HG03066 (cell line): Measurements from ENCODE around the gene GRIK4.

Experiments
- ATAC-seq: cut with Tn5 transposase; IDR thresholded peaks from one replicate; pipeline ENCODE4 v1.9.1; 2021; ENCODE audit warnings: low read depth; ENCODE audit not compliant: unreplicated experiment

The GRIK4 gene

GRCh38 chr11:120695939-120696338 is 184.4 kb downstream of the GRIK4 start:
- ATAC-seq: no peak

- no peak for ATAC-seq
These were observed 185.2 kb downstream of the GRIK4 start for GRCh38 chr11:120696597-120697218.

GRCh38 chr11:120698918-120699317 is 187.4 kb downstream of the GRIK4 start:
- ATAC-seq: no peak

- ATAC-seq: no peak
These were observed 191.1 kb downstream of the GRIK4 start for GRCh38 chr11:120702656-120703055.

GRCh38 chr11:120703358-120704152 is 192.0 kb downstream of the GRIK4 start:
- peak; percentile 73 for ATAC-seq

GRCh38 chr11:120704256-120704750 is 192.8 kb downstream of the GRIK4 start:
- ATAC-seq: peak; percentile 13

GRCh38 chr11:120706257-120706656 is 194.7 kb downstream of the GRIK4 start:
- ATAC-seq: no peak

GRCh38 chr11:120707098-120707497 is 195.6 kb downstream of the GRIK4 start:
- ATAC-seq: no peak

GRCh38 chr11:120707663-120708062 is 196.1 kb downstream of the GRIK4 start:
- no peak for ATAC-seq

GRCh38 chr11:120708511-120709183 is 197.1 kb downstream of the GRIK4 start:
- ATAC-seq: no peak

GRCh38 chr11:120709808-120710207 is 198.3 kb downstream of the GRIK4 start:
- peak; percentile 80 for ATAC-seq

- peak; percentile 28 for ATAC-seq
These were observed 199.0 kb downstream of the GRIK4 start for GRCh38 chr11:120710354-120711131.

GRCh38 chr11:120712014-120712413 is 200.5 kb downstream of the GRIK4 start:
- ATAC-seq: no peak

- no peak for ATAC-seq
These were observed 201.3 kb downstream of the GRIK4 start for GRCh38 chr11:120712881-120713280.

- ATAC-seq: no peak
These were observed 201.7 kb downstream of the GRIK4 start for GRCh38 chr11:120713296-120713695.

GRCh38 chr11:120714438-120714837 is 202.9 kb downstream of the GRIK4 start:
- ATAC-seq: no peak

GRCh38 chr11:120715239-120715638 is 203.7 kb downstream of the GRIK4 start:
- no peak for ATAC-seq

- no peak for ATAC-seq
These were observed 205.5 kb downstream of the GRIK4 start for GRCh38 chr11:120717042-120717441.

- ATAC-seq: no peak
These were observed 206.1 kb downstream of the GRIK4 start for GRCh38 chr11:120717623-120718022.

- ATAC-seq: no peak
These were observed 206.6 kb downstream of the GRIK4 start for GRCh38 chr11:120718171-120718570.

- ATAC-seq: no peak
These were observed 207.8 kb downstream of the GRIK4 start for GRCh38 chr11:120719348-120719747.
